Measurements from ENCODE around the gene SUFU.

SUFU gene

DNA sequence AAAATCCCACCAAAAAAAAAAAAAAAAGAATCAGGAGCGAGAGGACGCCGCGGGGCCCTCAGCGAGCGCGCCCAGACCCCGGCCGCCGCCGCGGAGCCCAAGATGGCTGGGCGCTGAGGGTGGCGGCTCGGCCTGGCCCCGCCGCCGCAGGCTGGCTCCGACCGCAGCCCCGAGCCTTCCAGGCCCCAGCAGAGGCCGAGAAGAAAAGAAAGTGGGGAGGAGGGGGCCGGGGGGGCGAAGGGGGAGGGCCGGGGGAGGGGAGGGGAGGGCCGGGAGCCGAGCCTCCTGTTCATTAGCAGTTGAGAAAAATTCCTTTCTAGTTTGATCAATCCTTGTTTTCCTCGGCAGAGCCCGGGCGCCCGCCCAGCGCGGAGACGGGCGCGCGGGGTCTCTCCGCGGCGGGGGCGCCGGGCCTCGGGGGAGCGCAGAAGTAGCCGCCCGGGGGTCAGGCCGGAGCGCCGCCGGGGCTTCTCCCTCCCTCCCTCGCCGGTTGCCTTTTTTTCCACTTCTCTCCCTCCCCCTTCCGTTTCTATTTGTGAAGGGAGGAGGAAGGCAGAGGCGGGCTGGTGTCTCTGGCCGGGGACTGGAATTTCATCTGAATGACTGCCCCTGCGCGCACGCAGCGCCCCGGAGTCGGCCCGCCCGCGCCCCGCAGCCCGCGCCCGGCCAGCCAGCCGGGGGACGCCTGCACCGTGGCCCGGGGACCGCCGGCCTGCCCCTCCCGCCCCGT, 139.7 kb downstream of the SUFU start:
- DNase-seq, result peak; percentile 71

GRCh38 chr10:102644066-102644645, 140.4 kb downstream of the SUFU start, which contains the start of gene TRIM8:
Gene TRIM8 (plus strand): TSS chr10:102644479. CDS start chr10:102644618, 139 bp downstream.
- DNase-seq, result peak; percentile 70

DNA sequence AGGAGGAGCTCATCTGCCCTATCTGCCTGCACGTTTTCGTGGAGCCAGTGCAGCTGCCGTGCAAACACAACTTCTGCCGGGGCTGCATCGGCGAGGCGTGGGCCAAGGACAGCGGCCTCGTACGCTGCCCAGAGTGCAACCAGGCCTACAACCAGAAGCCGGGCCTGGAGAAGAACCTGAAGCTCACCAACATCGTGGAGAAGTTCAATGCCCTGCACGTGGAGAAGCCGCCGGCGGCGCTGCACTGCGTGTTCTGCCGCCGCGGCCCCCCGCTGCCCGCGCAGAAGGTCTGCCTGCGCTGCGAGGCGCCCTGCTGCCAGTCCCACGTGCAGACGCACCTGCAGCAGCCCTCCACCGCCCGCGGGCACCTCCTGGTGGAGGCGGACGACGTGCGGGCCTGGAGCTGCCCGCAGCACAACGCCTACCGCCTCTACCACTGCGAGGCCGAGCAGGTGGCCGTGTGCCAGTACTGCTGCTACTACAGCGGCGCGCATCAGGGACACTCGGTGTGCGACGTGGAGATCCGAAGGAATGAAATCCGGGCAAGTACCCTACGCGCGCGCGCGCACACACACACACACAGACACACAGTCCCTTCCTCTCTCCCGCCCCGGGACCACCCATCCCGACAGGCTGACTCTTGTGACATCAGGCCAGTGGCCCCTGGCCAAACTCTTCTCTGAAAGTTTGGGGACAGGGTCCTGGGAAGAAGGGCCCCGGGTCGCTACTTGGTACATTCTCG, 141.0 kb downstream of the SUFU start:
- peak; percentile 83 for DNase-seq

GRCh38 chr10:102645388-102645740, 141.6 kb downstream of the SUFU start:
- DNase-seq, result peak; percentile 52

DNA sequence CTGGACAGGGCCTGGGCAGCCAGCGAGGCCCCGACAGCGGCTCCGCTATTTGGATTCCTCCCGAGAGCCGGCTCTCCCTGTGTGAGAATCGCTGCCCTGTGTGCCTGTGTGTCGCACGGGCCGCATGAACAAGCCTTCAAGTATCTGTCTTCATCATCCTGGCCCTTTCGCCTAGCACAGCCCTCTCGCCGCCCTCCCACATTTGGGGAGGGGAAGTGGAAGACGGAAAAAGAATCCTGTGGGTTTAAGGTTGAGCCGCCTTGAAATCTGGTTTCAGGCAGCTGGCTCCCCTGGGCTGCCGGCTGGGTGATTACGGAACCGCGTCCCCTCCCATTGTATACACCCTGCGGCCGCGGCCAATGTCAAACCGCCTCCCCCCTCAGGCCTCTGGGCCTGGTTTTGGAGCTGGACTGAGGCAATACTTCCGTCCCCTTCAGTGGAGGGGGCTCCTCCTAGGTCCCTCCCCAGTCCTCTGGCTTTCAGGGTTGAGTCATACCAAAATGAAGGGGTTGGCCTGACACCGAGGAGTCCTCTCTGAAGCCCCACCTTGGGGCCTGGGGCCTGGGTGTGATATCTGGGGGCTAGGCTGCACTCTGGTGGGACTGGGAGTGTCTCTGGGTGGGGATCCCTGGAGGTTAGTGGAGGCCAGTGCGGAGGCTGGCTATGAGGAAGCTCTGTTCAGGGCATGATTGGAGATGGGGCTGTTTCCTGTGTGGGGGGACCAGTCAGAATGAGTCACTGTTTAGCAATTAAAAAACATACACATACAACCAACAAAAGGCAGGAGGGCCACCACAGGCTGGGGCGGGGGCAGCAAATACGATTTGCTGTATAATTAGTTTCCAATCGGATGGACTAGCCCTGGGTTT, 142.2 kb downstream of the SUFU start:
- DNase-seq, result peak; percentile 87

GRCh38 chr10:102646610-102647442, 143.1 kb downstream of the SUFU start:
- peak; percentile 63 for DNase-seq

GRCh38 chr10:102647443-102648268, 143.9 kb downstream of the SUFU start:
- DNase-seq, result no peak

- DNase-seq, result no peak
Observed at GRCh38 chr10:102648269-102648888, 144.6 kb downstream of the SUFU start.

- DNase-seq, result peak; percentile 24
Observed at GRCh38 chr10:102648889-102649796, 145.4 kb downstream of the SUFU start.

DNA sequence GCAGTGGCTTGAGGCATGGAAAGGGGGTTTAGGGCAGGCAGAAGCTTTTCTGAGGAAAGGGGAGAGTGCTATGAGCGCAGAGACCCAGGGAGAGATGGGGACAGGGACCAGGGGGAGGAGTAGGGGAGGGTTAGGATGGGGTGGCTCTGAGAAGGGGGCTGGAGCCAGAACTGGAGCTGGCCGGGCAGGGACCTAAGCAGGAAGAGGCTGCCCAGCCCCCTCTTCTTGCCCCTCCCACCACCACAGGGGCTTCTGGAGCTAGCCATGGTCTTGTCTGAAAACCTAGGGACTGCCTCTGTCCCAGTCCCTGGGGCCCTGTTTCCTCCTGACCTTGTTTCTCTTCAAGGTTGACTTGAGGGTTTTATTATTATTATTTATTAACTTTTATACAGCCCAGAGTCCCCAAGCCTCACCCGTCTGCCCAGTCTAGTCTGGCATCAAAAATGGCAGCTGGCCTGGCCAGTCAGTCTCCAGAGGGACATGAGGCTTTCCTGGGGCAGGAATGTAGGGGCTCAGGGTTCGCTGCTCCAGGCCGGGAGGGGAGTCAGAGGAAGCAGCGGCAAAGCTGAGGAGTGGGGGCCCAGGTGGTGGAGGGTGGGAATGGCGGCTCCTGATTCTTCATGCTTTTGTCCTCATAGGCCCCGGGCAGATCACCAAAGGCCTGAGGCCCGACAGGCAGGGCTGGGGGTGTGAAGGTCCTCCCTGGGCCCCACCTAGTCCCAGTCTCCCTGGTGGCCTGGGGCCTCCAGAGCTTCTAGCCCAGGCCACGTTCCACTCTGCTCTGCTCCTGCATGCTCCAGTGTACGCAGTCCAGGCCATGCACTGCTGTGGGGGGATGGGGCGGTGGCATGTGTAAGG, 146.3 kb downstream of the SUFU start:
- no peak for DNase-seq

DNA sequence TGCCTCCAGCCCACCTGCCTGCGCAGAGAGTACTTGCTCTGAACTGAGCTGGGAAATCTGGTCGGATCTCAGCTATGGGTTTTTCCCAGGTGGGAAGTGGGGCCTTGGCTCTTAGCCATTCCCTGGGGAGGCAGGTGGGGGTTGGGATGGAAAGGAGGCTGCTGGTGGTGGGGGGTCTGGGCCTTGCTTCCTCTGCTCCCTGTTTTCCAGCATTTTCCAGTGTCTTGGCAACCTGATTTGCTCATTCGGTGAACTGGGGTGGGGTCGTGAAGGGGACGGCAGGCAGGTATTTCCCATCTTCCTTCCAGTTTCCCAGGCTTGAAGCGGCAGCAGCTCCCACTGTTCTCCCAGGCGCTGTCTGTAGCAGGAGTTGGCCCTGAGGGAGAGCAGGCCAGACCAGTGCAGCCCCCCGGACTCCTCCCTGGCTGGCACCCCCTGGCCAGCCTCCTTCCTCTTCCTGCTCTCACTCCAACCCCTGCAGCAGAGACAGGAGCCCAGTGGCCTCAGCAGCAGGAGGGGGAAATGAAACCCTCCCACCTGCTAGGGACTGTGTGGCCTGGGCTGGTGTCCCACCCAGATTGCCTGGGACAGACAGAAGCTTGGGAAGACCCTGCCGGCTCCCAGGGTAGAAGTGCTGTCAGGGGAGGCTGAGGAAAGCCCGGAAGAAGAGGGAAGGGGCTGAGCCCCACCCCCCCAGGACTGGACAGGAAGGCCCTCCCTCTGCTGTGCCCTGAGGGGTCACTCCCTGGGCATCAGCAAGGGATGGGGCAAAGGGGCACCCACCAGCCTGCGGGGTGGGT, 147.1 kb downstream of the SUFU start:
- no peak for DNase-seq

DNA sequence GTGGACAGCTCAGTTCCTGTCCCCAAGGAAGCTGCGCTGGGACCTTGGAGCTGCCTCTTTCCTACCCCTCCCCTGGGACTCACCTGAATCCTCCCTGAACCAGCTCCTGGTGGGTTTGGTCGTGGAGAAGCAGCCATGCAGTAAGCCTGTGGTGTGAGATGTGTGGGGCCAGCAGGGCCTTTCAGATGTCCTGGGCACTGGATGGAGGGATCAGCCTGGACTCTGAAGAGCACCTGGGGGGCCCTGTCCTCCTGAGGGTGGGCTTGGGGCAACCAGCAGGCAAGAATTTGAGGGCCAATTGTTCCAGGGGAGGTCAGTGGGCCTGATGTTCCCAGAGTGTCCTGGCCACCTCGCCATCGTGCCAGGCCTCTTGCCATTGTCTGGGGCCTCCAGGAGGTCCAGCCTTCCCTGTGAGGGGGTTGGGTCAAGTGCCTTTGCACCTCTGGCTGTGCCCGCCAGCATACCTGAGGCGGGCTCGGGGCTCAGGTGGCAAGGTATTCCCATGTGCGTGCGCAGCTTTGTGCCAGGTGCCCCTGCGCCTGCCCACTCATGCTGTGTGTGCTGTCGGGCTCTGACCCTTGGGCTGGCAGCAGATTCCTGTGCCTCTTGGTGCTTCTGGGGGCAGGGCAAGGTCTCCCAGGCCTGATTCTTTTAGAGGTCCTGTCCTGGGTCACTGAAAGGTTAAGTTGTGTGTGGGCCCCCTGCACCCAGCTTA, 147.8 kb downstream of the SUFU start:
- DNase-seq, result no peak

- no peak for DNase-seq
Observed at GRCh38 chr10:102652170-102652916, 148.6 kb downstream of the SUFU start.

GRCh38 chr10:102653060-102653459, 149.3 kb downstream of the SUFU start:
- DNase-seq, result no peak

DNA sequence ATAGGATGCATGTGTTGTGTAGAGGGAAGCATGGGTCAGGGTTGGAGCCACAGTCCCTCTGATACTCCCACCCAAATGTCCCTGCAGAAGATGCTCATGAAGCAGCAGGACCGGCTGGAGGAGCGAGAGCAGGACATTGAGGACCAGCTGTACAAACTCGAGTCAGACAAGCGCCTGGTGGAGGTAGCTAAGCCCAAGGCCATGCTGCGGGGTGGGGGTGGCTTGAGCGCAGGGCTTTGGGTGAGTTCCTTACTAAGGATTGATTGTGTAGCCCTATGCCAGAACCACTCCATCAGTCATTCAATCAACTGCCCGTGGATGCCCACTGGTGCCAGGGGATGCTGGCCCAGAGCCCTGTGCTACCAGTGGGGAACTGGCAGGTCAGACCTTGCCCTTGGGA, 150.8 kb downstream of the SUFU start:
- no peak for DNase-seq

DNA sequence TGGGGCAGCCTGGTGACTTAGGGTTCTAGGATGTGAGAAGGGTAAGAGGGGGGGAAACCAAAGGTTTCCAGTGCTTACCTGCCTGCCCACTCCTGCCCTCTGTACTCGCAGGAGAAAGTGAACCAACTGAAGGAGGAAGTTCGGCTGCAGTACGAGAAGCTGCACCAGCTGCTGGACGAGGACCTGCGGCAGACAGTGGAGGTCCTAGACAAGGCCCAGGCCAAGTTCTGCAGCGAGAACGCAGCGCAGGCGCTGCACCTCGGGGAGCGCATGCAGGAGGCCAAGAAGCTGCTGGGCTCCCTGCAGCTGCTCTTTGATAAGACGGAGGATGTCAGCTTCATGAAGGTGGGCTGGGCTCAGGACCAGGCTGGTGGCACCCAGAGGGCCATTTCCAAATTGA, 151.2 kb downstream of the SUFU start:
- no peak for DNase-seq
